HPDE6-E6E7 (cell line): ENCODE measurements around the gene PPP1R14D.
A peak's percentile ranks its signal among the peaks of the same experiment; 100 is the strongest.
"Not testable (repeated sequence)": the region's sequence is repeated elsewhere in the genome, so short reads cannot be mapped to it uniquely, and the experiment has no call there.

ENCODE experiments used
- DNase-seq: peaks from one replicate; pipeline ENCODE4 v3.0.0; 2011; ENCODE audit warnings: missing footprints; ENCODE audit errors: extremely low spot score

The PPP1R14D gene

GRCh38 chr15:40828447-40829036 is at the start of gene PPP1R14D:
PPP1R14D (minus strand) TSS chr15:40828708; CDS start chr15:40828641, 67 bp downstream.
- DNase-seq: no peak

- DNase-seq: no peak
These were observed 49.2 kb upstream of the PPP1R14D start for GRCh38 chr15:40877694-40878093.

- no peak for DNase-seq
These were observed 47.7 kb upstream of the PPP1R14D start for GRCh38 chr15:40875991-40876730.

- DNase-seq: no peak
These were observed 45.4 kb upstream of the PPP1R14D start, which contains the start of gene RHOV for GRCh38 chr15:40873694-40874561. RHOV (minus strand) TSS chr15:40874234; CDS start chr15:40874139, 95 bp downstream.

- no peak for DNase-seq
These were observed 44.5 kb upstream of the PPP1R14D start for GRCh38 chr15:40872791-40873693.

GRCh38 chr15:40871749-40872617 is 43.5 kb upstream of the PPP1R14D start:
- DNase-seq: no peak

- DNase-seq: no peak
These were observed 42.2 kb upstream of the PPP1R14D start for GRCh38 chr15:40870716-40871115.

- no peak for DNase-seq
These were observed 41.2 kb upstream of the PPP1R14D start for GRCh38 chr15:40869686-40870085.

GRCh38 chr15:40867199-40867598 is 38.7 kb upstream of the PPP1R14D start:
- DNase-seq: no peak

GRCh38 chr15:40863660-40864270 is 35.3 kb upstream of the PPP1R14D start:
- no peak for DNase-seq

GRCh38 chr15:40861147-40861546 is 32.6 kb upstream of the PPP1R14D start:
- not testable (repeated sequence) for DNase-seq

- DNase-seq: peak; percentile 75
These were observed 30.8 kb upstream of the PPP1R14D start for GRCh38 chr15:40859206-40859851.

- DNase-seq: no peak
These were observed 30.2 kb upstream of the PPP1R14D start for GRCh38 chr15:40858706-40859105.

- DNase-seq: peak; percentile 90
These were observed 29.3 kb upstream of the PPP1R14D start for GRCh38 chr15:40857601-40858341.

- DNase-seq: no peak
These were observed 28.2 kb upstream of the PPP1R14D start for GRCh38 chr15:40856746-40857145.

GRCh38 chr15:40855706-40856234 is 27.3 kb upstream of the PPP1R14D start:
- DNase-seq: no peak

GRCh38 chr15:40854161-40854560 is 25.7 kb upstream of the PPP1R14D start:
- DNase-seq: no peak

GRCh38 chr15:40853241-40853890 is 24.9 kb upstream of the PPP1R14D start:
- DNase-seq: no peak
